GM12878 (cell line): Measurements from ENCODE around the gene DGKI. TPM values are rescaled to one million over a fixed set of nuclear protein-coding genes. Genes with fewer than 3 reads are reported as not detected.

Experiments
- ATAC-seq: fragments of 200-7000 bp; cut with Tn5 transposase; 3 replicates; pipeline ENCODE4 v1.9.1; 2020; ENCODE audit warnings: mild to moderate bottlenecking, moderate library complexity
- BruUV-seq: library from RNA; stranded (reverse); fragments of 400-500 nt; replicated peaks from 2 replicates; lab custom pipeline; 2021; lab: Mats Ljungman, UMichigan
- CTCF ChIA-PET: fragments of 300-600 bp; sonication (Branson Sonifier 250); formaldehyde crosslinking; extraction: SDS; loops from one replicate; lab custom pipeline; 2021; ENCODE audit warnings: inconsistent platforms; lab: Yijun Ruan, JAX
- POLR2A ChIA-PET: fragments of 350-600 bp; formaldehyde crosslinking; extraction: SDS; loops from one replicate; lab custom pipeline; 2021; ENCODE audit warnings: inconsistent platforms; lab: Charles Lee
- RAD21 ChIA-PET: fragments of 300-600 bp; sonication (Branson Sonifier 250); formaldehyde crosslinking; loops from one replicate; lab custom pipeline; 2023; ENCODE audit warnings: antibody characterized with exemption; ENCODE audit not compliant: unreplicated experiment; lab: Charles Lee
- SMC1A ChIA-PET: fragments of 300-600 bp; sonication (Branson Sonifier 250); formaldehyde crosslinking; loops from one replicate; lab custom pipeline; 2023; ENCODE audit not compliant: unreplicated experiment, uncharacterized antibody; lab: Charles Lee
- DNase-seq: peaks from one replicate; pipeline ENCODE4 v3.0.0-alpha.2; 2011; ENCODE audit warnings: low read depth, low spot score
- FAIRE-seq: peaks from 3 replicates; lab custom pipeline; 2011; peaks lifted over from hg19 to GRCh38; lab: Jason Lieb, UNC
- H2AFZ ChIP-seq: 2 replicates; pipeline ENCODE4 v1.6.0; 2011; ENCODE audit warnings: low read depth, low read length, control low read depth; ENCODE audit not compliant: control insufficient read depth
- H3K27ac ChIP-seq: 2 replicates; pipeline ENCODE4 v1.5.1; 2011; ENCODE audit warnings: control low read depth; ENCODE audit not compliant: control insufficient read depth, insufficient read depth
- H3K27me3 ChIP-seq, 2 experiments: replicated peaks in 1 of 2; 2 replicates each; pipeline versions ENCODE4 v1.6.0 to v1.6.1; 2011; ENCODE audit warnings: low read length in 1 of 2; ENCODE audit not compliant: control insufficient read depth in 2 of 2, insufficient read depth in 2 of 2
- H3K36me3 ChIP-seq, 2 experiments: 2 replicates each; pipeline ENCODE4 v1.5.1; 2011; ENCODE audit warnings: low read length in 1 of 2; ENCODE audit not compliant: control insufficient read depth in 2 of 2, insufficient read depth in 2 of 2
- H3K4me1 ChIP-seq: 2 replicates; pipeline ENCODE4 v1.6.1; 2011; ENCODE audit warnings: mild to moderate bottlenecking, low read length, moderate library complexity, mixed read lengths; ENCODE audit not compliant: control insufficient read depth, insufficient read depth
- H3K4me2 ChIP-seq: 2 replicates; pipeline ENCODE4 v1.6.0; 2011; ENCODE audit warnings: control low read depth; ENCODE audit not compliant: control insufficient read depth, insufficient read depth
- H3K4me3 ChIP-seq: fragments of 200-600 bp; sonication (generic); 2 replicates; pipeline ENCODE4 v1.5.1; 2016
- H3K79me2 ChIP-seq: 2 replicates; pipeline ENCODE4 v1.6.0; 2011; ENCODE audit warnings: low read length; ENCODE audit not compliant: control insufficient read depth, insufficient read depth
- H3K9ac ChIP-seq: 2 replicates; pipeline ENCODE4 v1.8.0; 2011; ENCODE audit warnings: low read length, control low read depth, mixed read lengths; ENCODE audit not compliant: control insufficient read depth, insufficient read depth
- H3K9me3 ChIP-seq: replicated peaks from 3 replicates; pipeline ENCODE4 v1.5.1; 2011; ENCODE audit warnings: mild to moderate bottlenecking, low read length; ENCODE audit not compliant: control insufficient read depth, insufficient read depth
- H4K20me1 ChIP-seq: 2 replicates; pipeline ENCODE4 v1.6.0; 2011; ENCODE audit not compliant: control insufficient read depth, insufficient read depth
- ATF7 ChIP-seq: fragments of 450-650 bp; IDR thresholded peaks from 2 replicates; pipeline ENCODE4 v1.6.1; 2016; ENCODE audit warnings: low read depth, mild to moderate bottlenecking
- CREB1 ChIP-seq: IDR thresholded peaks from 2 replicates; pipeline ENCODE4 v1.6.1; 2012; ENCODE audit warnings: low read depth, mild to moderate bottlenecking, inconsistent platforms
- CTCF ChIP-seq, 3 experiments: IDR thresholded peaks in 2 of 3; conservative IDR thresholded peaks in 1 of 3; 2 replicates each; pipeline ENCODE4 v1.5.1; 2011; ENCODE audit warnings: low read depth in 3 of 3, low read length in 3 of 3, mild to moderate bottlenecking in 3 of 3, control low read depth in 2 of 3, moderate library complexity in 2 of 3, inconsistent platforms in 1 of 3, mixed read lengths in 1 of 3; ENCODE audit not compliant: control insufficient read depth in 2 of 3, insufficient read depth in 1 of 3; ENCODE audit errors: extremely low read depth in 1 of 3
- EED ChIP-seq: sonication (generic); IDR thresholded peaks from 2 replicates; pipeline ENCODE4 v1.6.1; 2016; ENCODE audit warnings: antibody characterized with exemption, low read depth
- FOXM1 ChIP-seq: IDR thresholded peaks from 2 replicates; pipeline ENCODE4 v1.6.1; 2012; ENCODE audit warnings: low read depth, mild to moderate bottlenecking, inconsistent platforms, low read length, moderate library complexity
- HDAC2 ChIP-seq: fragments of 200-600 bp; sonication (generic); IDR thresholded peaks from 2 replicates; pipeline ENCODE4 v1.6.1; 2017
- NR2F1 ChIP-seq: fragments of 450-650 bp; conservative IDR thresholded peaks from 2 replicates; pipeline ENCODE4 v1.6.1; 2017; ENCODE audit warnings: mild to moderate bottlenecking
- RAD21 ChIP-seq: IDR thresholded peaks from 2 replicates; pipeline ENCODE4 v1.6.1; 2011; ENCODE audit warnings: mild to moderate bottlenecking, low read depth, low read length, moderate library complexity; ENCODE audit not compliant: insufficient read depth
- RBBP5 ChIP-seq: fragments of 200-600 bp; sonication (generic); conservative IDR thresholded peaks from 2 replicates; pipeline ENCODE4 v1.6.1; 2016
- SMC3 ChIP-seq: IDR thresholded peaks from 2 replicates; pipeline ENCODE4 v1.6.1; 2011; ENCODE audit warnings: low read length, improper control_type of control experiment, borderline replicate concordance
- TAF1 ChIP-seq: IDR thresholded peaks from 2 replicates; pipeline ENCODE4 v1.6.1; 2011; ENCODE audit warnings: mild to moderate bottlenecking, low read depth, low read length, borderline replicate concordance
- YY1 ChIP-seq: IDR thresholded peaks from 2 replicates; pipeline ENCODE4 v1.6.1; 2011; ENCODE audit warnings: low read depth, mild to moderate bottlenecking, low read length
- WGBS: methylation state at CpG from one replicate; pipeline ENCODE4 v1.1.6; 2016; ENCODE audit warnings: low lambda C conversion rate; ENCODE audit not compliant: insufficient replicate concordance, insufficient coverage; ENCODE audit errors: missing lambda C conversion rate; 5-methylcytosine and 5-hydroxymethylcytosine counted together
- in situ Hi-C: fragments of 300-500 bp; cut with MboI; formaldehyde crosslinking; loops from 9 replicates; pipeline ENCODE4 v1.14.3; 2018; ENCODE audit warnings: mixed read lengths
- intact Hi-C: fragments of 100-400 bp; cut with micrococcal nuclease; formaldehyde crosslinking; loops from one replicate; pipeline ENCODE4 v1.14.2; 2022; ENCODE audit not compliant: unreplicated experiment
- polyA plus RNA-seq, 11 experiments: library from polyadenylated mRNA; depleted of rRNA in 4 of 11; unstranded in 6 of 11; stranded (reverse) in 5 of 11; fragments of >200 nt; fragmentation: Nextera tagmentation in 4 of 11; fragmentation: Illumina TruSeq in 1 of 11; extraction: Ambion mirVana in 4 of 11; extraction: Trizol in 1 of 11; gene quantifications; 1 replicate in 1 of 11; 2 replicates in 10 of 11; pipeline versions ENCODE4 v1.2.1 to v1.2.3, GENCODE V29; 2011 to 2016; ENCODE audit warnings: inconsistent platforms in 2 of 11, missing spikeins in 2 of 11, low read depth in 1 of 11
- total RNA-seq, 4 experiments: library from RNA; depleted of rRNA in 3 of 4; stranded (reverse); fragments of >200 nt in 3 of 4; fragmentation: Illumina TruSeq in 1 of 4; extraction: Trizol in 1 of 4; gene quantifications; 2 replicates each; pipeline versions ENCODE4 v1.2.1 to v1.2.3, GENCODE V29; 2013 to 2021

The DGKI gene
- total and polyA plus RNA-seq, 10 of the 15 experiments (the other 5 are each of a cell fraction or from before 2014, with no cell fraction given): 10.4 to 37.1 (median 22.1) TPM

DNA sequence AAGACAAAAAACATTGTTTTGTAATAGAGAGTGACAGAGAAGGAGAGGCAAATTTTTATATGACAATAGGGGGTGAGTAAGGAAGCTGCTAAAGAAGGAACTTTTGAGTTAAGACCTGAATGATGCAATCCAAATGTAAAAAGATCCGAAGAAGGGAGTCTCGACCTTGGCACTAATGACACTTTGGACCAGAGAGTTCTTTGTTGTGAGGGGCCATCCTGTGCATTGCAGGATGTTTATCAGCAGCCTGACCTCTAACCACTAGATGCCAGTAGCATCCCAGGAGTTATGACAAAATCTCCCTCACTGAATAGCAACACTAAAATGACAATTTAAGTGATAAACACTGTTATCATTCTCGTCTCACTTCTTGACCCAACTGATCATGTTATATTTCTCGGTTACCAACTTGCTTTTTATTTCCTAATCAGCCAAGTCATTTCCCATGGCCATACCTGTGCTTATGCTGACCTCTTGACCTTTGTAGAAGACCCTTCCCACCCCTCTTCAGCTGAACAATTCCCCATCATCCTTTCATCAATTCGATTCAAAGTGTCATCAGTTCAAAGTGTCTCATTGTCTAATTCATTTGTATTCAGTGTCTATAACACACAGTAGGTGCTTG, 30.0 kb downstream of the DGKI start:
- no peaks in the 10 kb centered on the region for H3K9me3 ChIP-seq
- ChIA-PET CTCF (interaction anchor here (0.7 to 9.2 kb wide), 7 partner anchors 33 to 161 kb away, joined by 4 to 64 read pairs (median 5); no protein-coding TSS in a partner anchor), RAD21 (interaction anchor here (0.6 to 2.2 kb wide), 4 partner anchors 78 to 818 kb away, joined by 3 to 7 read pairs (median 4); no protein-coding TSS in a partner anchor), SMC1A (interaction anchor here (0.5 to 11.3 kb wide), 8 partner anchors 14 to 191 kb away, joined by 3 to 103 read pairs (median 14); no protein-coding TSS in a partner anchor), POLR2A (no interaction called here)
- WGBS: 25% methylated on average over 5 of the region's 5 CpGs
- no peak overlapping the region for H3K4me3 ChIP-seq
- ATAC-seq (peak; percentile 34), FAIRE-seq (no peak), DNase-seq (no peak)
- no TSS peak for BruUV-seq
- no peak overlapping the region for H3K4me2 ChIP-seq
- intact Hi-C loops: loop anchor here (1.0 to 5.0 kb wide), 3 partner anchors 82 to 190 kb away; no protein-coding TSS in a partner anchor
- H3K36me3 ChIP-seq: no peaks in the 10 kb centered on the region
- peaks cover 6% of the 10 kb centered on the region for H3K4me1 ChIP-seq
- no peaks in the 10 kb centered on the region for H3K79me2 ChIP-seq
- H4K20me1 ChIP-seq: no peaks in the 10 kb centered on the region
- H2AFZ ChIP-seq: no peak overlapping the region
- no peak overlapping the region for H3K27ac ChIP-seq
- in situ Hi-C loops: no loop called here
- TF ChIP-seq SMC3 (peak; percentile 59; the same call in 1 of the 2 replicates), RAD21 (peak; percentile 75), ATF7 (no peak), YY1 (0 out of 2 replicates have a peak, but pooled peaks have one; percentile 14), FOXM1 (no peak), RBBP5 (no peak), CREB1 (no peak), HDAC2 (no peak), EED (no peak), NR2F1 (peak; percentile 80), CTCF (IDR thresholded peaks at IDR 0.05 in 2 of 3, conservative IDR thresholded peaks at IDR 0.05 in 1 of 3; ENCODE audit: control insufficient read depth in 2 of 3, extremely low read depth in 1 of 3, insufficient read depth in 1 of 3, low read depth in 3 of 3, low read length in 3 of 3) (peak; percentile 31 to 52 (median 32); a peak in 4 of 6 replicates), TAF1 (no peak)
- H3K9ac ChIP-seq: no peak overlapping the region
- no peaks in the 10 kb centered on the region for H3K27me3 ChIP-seq
